ENCODE results near the gene MOSPD3. TPM values are rescaled to one million over a fixed set of nuclear protein-coding genes. Genes with fewer than 3 reads are reported as not detected.
A peak's percentile ranks its signal among the peaks of the same experiment; 100 is the strongest.

MOSPD3 gene
- total RNA-seq, 2 donors from 2014 or later, result 16.4 to 16.5 TPM

DNA sequence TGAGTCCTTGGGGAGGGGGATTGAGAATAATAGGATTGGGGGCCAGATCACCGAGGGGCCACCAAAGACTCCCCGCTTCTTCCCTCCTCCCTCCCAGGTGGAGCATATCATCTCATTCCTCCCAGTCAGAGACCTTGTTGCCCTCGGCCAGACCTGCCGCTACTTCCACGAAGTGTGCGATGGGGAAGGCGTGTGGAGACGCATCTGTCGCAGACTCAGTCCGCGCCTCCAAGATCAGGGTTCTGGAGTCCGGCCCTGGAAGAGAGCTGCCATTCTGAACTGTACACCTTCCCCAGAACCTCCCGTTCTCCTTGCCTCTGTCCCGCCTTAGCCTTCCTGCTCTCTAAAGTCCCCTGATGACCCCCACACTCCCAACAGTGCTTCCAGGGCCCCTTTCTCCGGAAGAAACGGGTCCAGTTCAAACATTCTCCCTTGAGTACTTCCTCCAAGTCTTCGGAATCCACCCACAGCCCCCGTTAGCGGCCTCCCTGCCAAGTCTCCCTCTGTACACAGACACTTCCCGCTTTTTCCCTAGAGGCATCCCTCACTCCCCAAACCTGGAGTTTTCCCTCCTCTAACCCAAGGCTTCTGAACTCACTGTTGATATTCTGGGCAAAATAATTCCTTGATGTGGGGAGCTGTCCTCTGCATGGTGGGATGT is 22.1 kb upstream of the MOSPD3 start:
- Mint-ChIP-seq H3K4me1 (peaks cover 10% of the 10 kb centered on the region), H3K4me3 (peak overlapping the region; percentile 41), H3K27me3 (no peaks in the 10 kb centered on the region), H3K36me3 (ENCODE audit: low read depth) (peaks cover 4% of the 10 kb centered on the region), H3K27ac (no peak overlapping the region)
- no peak for ATAC-seq
- no peak for DNase-seq
- no peaks in the 10 kb centered on the region for H3K9me3 ChIP-seq (ENCODE audit: control insufficient read depth, low read length, poor library complexity, severe bottlenecking)

DNA sequence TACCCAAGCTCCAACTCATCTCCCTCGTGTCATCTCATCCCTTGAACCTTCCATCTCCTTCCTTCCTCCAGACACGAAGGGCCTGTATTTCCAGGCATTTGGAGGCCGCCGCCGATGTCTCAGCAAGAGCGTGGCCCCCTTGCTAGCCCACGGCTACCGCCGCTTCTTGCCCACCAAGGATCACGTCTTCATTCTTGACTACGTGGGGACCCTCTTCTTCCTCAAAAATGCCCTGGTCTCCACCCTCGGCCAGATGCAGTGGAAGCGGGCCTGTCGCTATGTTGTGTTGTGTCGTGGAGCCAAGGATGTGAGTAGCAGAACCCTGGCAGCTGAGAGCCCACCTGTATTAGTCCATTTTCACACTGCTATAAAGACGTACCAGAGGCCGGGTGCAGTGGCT is 20.7 kb upstream of the MOSPD3 start:
- Mint-ChIP-seq H3K36me3 (ENCODE audit: low read depth) (no peaks in the 10 kb centered on the region), H3K4me3 (no peak overlapping the region), H3K4me1 (peaks cover 9% of the 10 kb centered on the region), H3K27ac (no peak overlapping the region), H3K27me3 (no peaks in the 10 kb centered on the region)
- no peak for DNase-seq
- no peaks in the 10 kb centered on the region for H3K9me3 ChIP-seq (ENCODE audit: control insufficient read depth, low read length, poor library complexity, severe bottlenecking)
- no peak for ATAC-seq

DNA sequence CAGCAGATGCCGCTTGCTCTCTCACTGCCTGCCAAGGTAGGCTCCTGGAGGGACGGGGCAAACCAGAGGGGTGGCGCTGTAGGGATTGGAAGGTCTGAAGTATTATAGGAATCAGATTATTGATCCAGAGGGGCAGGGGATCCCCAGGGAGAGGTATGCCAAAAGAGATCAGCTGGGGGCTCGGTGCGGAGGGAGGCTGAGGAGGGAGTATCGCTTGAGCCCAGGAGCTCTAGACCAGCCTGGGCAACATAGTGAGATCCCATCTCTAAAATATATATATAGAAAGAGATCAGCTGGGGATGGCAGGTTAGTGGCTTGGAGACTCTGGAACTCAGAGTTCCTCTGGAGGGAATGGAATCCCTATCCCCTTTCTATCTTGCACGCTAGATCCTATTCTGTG is 17.2 kb upstream of the MOSPD3 start:
- DNase-seq (no peak), ATAC-seq (no peak)
- Mint-ChIP-seq H3K4me1 (peaks cover 7% of the 10 kb centered on the region), H3K4me3 (no peak overlapping the region), H3K27ac (no peak overlapping the region), H3K27me3 (no peaks in the 10 kb centered on the region), H3K36me3 (ENCODE audit: low read depth) (no peaks in the 10 kb centered on the region)
- no peaks in the 10 kb centered on the region for H3K9me3 ChIP-seq (ENCODE audit: control insufficient read depth, low read length, poor library complexity, severe bottlenecking)

DNA sequence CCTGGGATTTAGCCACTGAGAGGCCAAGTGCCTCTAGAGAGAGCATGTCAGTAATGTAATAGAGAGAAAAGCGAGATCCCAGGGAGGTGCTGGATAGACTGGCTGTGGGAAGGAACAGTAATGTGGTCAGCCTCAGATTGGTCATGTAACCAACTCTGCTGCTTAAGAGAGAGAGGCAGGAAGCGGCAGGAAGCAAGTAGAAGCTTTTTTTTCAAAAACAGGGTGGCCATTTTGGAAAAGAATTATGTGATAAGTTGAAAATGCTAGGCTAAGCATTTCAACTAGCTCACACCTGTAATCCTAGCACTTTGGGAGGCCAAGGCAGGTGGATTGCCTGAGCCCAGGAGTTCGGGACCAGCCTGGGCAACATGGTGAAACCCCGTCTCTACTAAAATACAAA is 13.9 kb upstream of the MOSPD3 start:
- no peaks in the 10 kb centered on the region for H3K36me3 Mint-ChIP-seq (ENCODE audit: low read depth)
- DNase-seq (no peak), ATAC-seq (no peak)
- H3K27ac Mint-ChIP-seq, result no peak overlapping the region
- no peak overlapping the region for H3K4me3 Mint-ChIP-seq
- H3K27me3 Mint-ChIP-seq, result no peaks in the 10 kb centered on the region
- H3K9me3 ChIP-seq (ENCODE audit: control insufficient read depth, low read length, poor library complexity, severe bottlenecking), result no peaks in the 10 kb centered on the region
- H3K4me1 Mint-ChIP-seq, result peaks cover 7% of the 10 kb centered on the region

DNA sequence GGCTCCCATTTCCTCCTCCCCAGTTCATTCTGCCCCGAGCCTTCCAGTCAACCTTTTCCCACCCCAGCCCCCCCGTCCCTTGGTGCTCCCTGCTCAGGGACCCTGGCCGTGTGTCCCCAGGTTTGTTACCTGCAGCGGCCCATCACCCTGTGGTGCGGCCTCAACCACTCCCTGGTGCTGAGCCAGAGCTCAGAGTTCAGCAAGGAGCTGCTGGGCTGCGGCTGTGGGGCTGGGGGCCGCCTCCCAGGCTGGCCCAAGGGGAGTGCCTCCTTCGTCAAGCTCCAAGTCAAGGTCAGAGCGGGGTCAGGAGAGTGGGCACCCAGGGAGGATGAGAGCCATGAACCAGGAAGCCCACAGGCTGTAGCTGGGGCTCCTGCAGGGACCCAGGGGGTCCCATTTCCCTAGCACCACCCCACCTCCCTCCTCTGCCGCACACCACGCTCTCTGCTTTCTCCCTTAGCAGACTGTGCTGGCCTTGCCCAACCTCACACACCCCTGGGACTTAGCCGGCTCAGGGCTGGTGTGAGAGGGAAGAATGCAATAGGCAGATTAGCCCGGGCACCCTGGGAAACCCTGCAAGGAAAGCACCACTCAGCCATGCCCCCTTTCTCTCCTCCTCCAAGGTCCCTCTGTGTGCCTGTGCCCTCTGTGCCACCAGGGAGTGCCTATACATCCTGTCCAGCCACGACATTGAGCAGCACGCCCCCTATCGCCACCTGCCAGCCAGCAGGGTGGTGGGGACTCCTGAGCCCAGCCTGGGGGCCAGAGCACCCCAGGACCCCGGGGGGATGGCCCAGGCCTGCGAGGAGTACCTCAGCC is 12.2 kb upstream of the MOSPD3 start:
- Mint-ChIP-seq H3K4me1 (peaks cover 17% of the 10 kb centered on the region), H3K27me3 (no peaks in the 10 kb centered on the region), H3K4me3 (no peak overlapping the region), H3K27ac (no peak overlapping the region), H3K36me3 (ENCODE audit: low read depth) (no peaks in the 10 kb centered on the region)
- ATAC-seq (no peak), DNase-seq (no peak)
- no peaks in the 10 kb centered on the region for H3K9me3 ChIP-seq (ENCODE audit: control insufficient read depth, low read length, poor library complexity, severe bottlenecking)

DNA sequence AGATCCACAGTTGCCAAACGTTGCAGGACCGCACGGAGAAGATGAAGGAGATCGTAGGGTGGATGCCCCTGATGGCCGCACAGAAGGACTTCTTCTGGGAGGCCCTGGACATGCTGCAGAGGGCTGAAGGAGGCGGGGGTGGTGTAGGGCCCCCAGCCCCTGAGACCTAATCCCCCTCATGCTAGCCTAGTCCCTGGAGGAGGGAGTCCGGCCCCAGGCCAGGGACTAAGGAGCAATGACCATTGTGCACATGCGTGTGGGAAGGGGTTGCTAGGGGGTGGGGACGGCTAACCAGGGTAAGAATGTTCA is 11.7 kb upstream of the MOSPD3 start:
- Mint-ChIP-seq H3K4me1 (peaks cover 23% of the 10 kb centered on the region), H3K36me3 (ENCODE audit: low read depth) (no peaks in the 10 kb centered on the region), H3K27ac (no peak overlapping the region), H3K27me3 (no peaks in the 10 kb centered on the region), H3K4me3 (no peak overlapping the region)
- H3K9me3 ChIP-seq (ENCODE audit: control insufficient read depth, low read length, poor library complexity, severe bottlenecking), result no peaks in the 10 kb centered on the region
- ATAC-seq, result no peak
- no peak for DNase-seq

DNA sequence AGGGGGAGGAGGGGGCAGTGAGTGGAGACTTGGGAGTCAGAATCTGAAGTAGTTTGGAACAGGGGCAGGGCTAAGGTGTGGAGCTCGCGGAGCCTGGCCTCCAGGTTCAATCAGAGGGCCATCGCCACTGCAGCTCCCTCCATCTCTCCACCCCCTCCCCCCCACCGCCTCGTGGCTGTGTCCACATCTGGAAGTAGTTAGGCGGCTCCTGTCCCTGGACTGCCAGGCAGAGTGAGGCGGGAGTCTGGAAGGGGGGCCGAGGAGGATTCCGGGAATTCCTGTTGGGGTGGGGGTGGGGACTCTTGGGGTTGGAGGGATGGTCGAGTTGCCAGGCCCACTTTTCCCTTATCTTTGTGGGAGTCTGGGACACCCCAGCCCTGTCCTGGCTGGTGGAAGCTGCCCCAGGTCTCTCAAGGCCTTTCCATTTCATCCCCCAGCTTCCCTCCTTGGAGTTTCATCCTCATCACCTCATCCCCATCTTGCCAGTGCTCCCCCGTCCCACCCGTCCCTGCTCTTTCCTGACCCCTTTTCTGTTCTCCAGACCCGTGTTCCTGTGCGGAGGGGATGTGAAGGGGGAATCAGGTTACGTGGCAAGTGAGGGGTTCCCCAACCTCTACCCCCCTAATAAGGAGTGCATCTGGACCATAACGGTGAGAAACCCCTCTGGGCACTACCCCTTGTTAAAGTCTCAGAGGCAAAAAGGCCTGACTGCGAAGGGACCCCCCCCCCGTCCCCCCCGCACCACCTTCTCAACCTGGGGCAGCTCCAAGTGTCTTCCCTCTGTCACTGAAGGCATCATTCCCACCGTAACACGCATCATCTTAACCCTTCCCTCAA is 9.2 kb upstream of the MOSPD3 start:
- Mint-ChIP-seq H3K27me3 (no peaks in the 10 kb centered on the region), H3K4me1 (peaks cover 23% of the 10 kb centered on the region), H3K36me3 (ENCODE audit: low read depth) (no peaks in the 10 kb centered on the region), H3K27ac (no peak overlapping the region), H3K4me3 (peak overlapping the region; percentile 90)
- ATAC-seq (no peak), DNase-seq (no peak)
- no peaks in the 10 kb centered on the region for H3K9me3 ChIP-seq (ENCODE audit: control insufficient read depth, low read length, poor library complexity, severe bottlenecking)

DNA sequence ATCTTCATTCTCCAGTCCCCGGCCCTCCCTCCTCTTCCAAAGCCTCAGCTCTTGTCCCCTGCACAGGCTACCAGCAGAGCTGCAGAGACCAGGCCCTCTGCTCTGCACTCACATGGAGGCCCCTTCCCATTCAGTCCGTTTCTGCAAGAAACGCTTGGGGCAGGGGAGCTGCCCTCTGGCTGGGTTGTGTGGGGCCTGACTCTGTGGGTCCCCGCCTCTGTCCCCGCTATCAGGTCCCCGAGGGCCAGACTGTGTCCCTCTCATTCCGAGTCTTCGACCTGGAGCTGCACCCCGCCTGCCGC is 8.7 kb upstream of the MOSPD3 start:
- peak overlapping the region; percentile 90 for H3K4me3 Mint-ChIP-seq
- DNase-seq (no peak), ATAC-seq (peak; percentile 16)
- H3K36me3 Mint-ChIP-seq (ENCODE audit: low read depth), result no peaks in the 10 kb centered on the region
- no peaks in the 10 kb centered on the region for H3K9me3 ChIP-seq (ENCODE audit: control insufficient read depth, low read length, poor library complexity, severe bottlenecking)
- peaks cover 20% of the 10 kb centered on the region for H3K4me1 Mint-ChIP-seq
- H3K27me3 Mint-ChIP-seq, result no peaks in the 10 kb centered on the region
- no peak overlapping the region for H3K27ac Mint-ChIP-seq

DNA sequence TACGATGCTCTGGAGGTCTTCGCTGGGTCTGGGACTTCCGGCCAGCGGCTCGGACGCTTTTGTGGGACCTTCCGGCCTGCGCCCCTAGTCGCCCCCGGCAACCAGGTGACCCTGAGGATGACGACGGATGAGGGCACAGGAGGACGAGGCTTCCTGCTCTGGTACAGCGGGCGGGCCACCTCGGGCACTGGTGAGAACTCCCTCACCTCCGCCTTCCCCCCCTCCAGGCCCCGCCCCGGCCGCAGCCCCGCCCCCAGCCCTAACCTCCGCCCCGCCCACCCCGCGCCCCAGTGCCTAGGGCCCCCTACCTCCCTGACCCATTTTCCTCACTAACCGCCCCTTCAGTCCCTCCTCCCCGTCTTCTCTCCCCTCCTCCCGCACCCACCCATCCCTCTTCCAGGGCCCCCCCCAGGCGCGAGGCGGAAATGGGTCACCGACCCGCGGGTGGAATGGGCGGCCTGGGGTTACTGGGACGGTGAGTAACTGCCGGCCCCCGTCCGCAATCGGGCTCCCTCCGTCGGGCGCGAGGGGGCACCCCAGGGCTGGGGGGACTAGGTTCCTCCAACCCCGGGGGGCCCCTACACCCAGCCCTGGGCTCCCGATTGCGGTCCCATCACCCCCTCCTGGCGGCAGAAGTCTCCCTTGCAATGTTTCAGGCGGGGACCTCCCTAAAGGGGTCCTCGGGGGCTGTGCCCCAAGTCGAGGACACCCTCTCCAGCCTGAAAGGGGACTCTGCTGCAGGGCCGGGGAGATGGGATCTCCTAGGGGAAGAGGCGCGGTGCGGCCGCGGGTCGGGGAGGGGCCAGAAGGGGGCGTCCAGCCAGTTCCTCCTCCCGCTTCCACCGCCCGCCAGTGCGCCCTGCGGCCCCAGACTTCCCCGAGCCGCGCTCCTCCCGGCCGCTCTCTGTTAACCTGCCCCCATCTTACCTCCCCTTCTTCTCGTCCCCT is 8.0 kb upstream of the MOSPD3 start:
- Mint-ChIP-seq H3K4me3 (peak overlapping the region; percentile 90), H3K36me3 (ENCODE audit: low read depth) (no peaks in the 10 kb centered on the region), H3K27ac (no peak overlapping the region), H3K27me3 (no peaks in the 10 kb centered on the region), H3K4me1 (peaks cover 20% of the 10 kb centered on the region)
- no peaks in the 10 kb centered on the region for H3K9me3 ChIP-seq (ENCODE audit: control insufficient read depth, low read length, poor library complexity, severe bottlenecking)
- DNase-seq (peak; percentile 51 to 78 (median 76)), ATAC-seq (peak; percentile 75)

DNA sequence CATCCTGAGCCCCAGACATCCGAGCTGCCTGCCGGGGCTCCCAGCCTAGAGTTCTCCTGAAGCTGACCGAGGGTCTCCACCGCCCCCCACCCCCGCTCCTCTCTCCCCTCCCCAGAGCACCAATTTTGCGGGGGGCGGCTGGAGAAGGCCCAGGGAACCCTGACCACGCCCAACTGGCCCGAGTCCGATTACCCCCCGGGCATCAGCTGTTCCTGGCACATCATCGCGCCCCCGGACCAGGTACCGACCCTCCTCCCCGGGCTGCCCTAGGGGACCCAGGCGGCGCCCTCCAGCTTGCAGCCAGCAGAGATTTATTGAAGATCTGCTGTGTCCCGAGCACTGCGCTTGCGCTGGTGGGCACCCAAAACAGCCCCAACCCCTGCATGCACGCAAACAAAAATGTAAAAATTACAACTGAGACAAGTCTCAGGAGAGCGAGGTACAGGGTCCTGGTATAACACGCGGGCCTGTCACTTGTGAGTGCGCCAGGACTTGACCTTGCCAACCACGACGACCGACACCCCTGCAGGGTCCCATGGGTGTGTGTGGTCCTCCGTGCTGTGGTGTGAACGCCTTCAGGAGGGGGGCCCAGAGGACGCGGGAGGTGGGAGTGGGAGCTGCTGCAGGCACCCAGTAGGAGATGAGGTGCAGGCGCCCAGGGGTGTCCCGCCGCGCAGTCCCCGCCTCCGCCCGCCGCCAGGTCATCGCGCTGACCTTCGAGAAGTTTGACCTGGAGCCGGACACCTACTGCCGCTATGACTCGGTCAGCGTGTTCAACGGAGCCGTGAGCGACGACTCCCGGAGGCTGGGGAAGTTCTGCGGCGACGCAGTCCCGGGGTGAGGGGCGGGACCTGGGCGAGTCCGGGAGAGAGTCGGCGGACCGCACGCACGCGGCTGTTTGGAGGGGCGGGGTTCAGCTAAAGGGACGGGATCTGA is 7.1 kb upstream of the MOSPD3 start:
- no peaks in the 10 kb centered on the region for H3K9me3 ChIP-seq (ENCODE audit: control insufficient read depth, low read length, poor library complexity, severe bottlenecking)
- peaks cover 23% of the 10 kb centered on the region for H3K4me1 Mint-ChIP-seq
- peak; percentile 39 for ATAC-seq

DNA sequence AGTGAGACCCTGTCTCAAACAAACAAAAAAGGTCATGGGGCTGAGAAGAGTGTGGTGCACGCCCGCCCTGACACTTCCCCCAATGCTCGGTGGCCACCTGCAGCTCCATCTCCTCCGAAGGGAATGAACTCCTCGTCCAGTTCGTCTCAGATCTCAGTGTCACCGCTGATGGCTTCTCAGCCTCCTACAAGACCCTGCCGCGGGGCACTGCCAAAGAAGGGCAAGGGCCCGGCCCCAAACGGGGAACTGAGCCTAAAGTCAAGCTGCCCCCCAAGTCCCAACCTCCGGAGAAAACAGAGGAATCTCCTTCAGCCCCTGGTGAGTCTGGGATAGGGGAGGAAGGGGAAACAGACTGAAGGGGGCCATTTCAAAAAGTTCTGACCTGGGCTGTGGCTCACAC is 6.0 kb upstream of the MOSPD3 start:
- DNase-seq, result no peak
- Mint-ChIP-seq H3K36me3 (ENCODE audit: low read depth) (no peaks in the 10 kb centered on the region), H3K4me3 (no peak overlapping the region), H3K4me1 (peaks cover 25% of the 10 kb centered on the region), H3K27ac (no peak overlapping the region), H3K27me3 (no peaks in the 10 kb centered on the region)
- ATAC-seq, result no peak
- H3K9me3 ChIP-seq (ENCODE audit: control insufficient read depth, low read length, poor library complexity, severe bottlenecking), result no peaks in the 10 kb centered on the region

More for the DNA sequence above, 7.1 kb upstream of the MOSPD3 start:
- Mint-ChIP-seq H3K27me3 (no peaks in the 10 kb centered on the region), H3K4me3 (peak overlapping the region; percentile 90), H3K27ac (peak overlapping the region; percentile 4), H3K36me3 (ENCODE audit: low read depth) (no peaks in the 10 kb centered on the region)
- DNase-seq, result peak in 2 of 3 donors; percentile 38 to 39

DNA sequence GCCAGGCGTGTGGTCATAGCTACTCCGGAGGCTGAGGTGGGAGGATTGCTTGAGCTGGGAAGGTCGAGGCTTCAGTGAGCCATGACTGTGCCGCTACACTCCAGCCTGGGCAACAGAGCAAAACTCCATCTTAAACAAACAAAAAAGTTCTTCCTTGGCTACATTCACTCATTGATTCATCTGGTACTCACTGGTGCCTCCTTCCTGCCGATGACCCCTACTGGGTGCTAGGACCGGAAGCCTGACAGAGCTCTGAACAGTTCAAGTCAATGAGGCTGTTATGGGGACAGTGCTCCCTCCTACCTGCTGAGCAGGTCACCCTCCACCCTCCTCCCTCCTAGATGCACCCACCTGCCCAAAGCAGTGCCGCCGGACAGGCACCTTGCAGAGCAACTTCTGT is 5.2 kb upstream of the MOSPD3 start:
- H3K36me3 Mint-ChIP-seq (ENCODE audit: low read depth), result no peaks in the 10 kb centered on the region
- ATAC-seq, result no peak

More for the DNA sequence above, 5.2 kb upstream of the MOSPD3 start:
- no peaks in the 10 kb centered on the region for H3K27me3 Mint-ChIP-seq
- no peak for DNase-seq
- no peaks in the 10 kb centered on the region for H3K9me3 ChIP-seq (ENCODE audit: control insufficient read depth, low read length, poor library complexity, severe bottlenecking)
- peaks cover 27% of the 10 kb centered on the region for H3K4me1 Mint-ChIP-seq
- H3K27ac Mint-ChIP-seq, result no peak overlapping the region
- no peak overlapping the region for H3K4me3 Mint-ChIP-seq

Measured in T-helper 17 cell (primary cell).